SKM-1 (cell line): ENCODE results near the gene TMEM176B.

ENCODE experiments used
- DNase-seq: peaks from one replicate; lab custom pipeline; 2025; ENCODE audit not compliant: unreplicated experiment; lab: John Stamatoyannopoulos, UW

The TMEM176B gene

GRCh38 chr7:150799741-150800580 is at the start of gene TMEM176B:
Gene TMEM176B, minus strand, starts transcription at chr7:150800364. Its CDS starts 3,795 bp downstream, at chr7:150796569.
- no peak for DNase-seq

- no peak for DNase-seq
Observed at GRCh38 chr7:150849204-150849775, 49.1 kb upstream of the TMEM176B start.

- DNase-seq = no peak
Observed at GRCh38 chr7:150848561-150849115, 48.5 kb upstream of the TMEM176B start.

DNA sequence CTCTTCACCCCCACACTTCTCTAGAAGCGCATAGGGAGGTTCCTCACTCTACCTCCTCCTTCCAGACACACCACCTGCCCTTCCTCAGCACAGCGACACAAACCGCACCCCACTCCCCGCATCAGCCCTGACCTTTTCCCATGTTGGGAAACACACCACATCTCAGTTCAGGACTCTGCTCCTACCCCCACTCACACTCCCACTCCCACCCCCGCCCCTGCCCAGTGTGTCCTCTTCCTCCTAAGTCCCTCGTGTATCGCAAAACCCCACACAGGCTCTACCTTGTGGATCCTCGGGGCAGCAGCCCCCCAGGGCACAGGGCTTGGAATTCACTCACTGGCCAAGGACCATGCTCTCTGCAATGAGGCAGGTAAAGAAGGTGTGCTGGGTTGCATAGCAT is 47.9 kb upstream of the TMEM176B start:
- no peak for DNase-seq

DNA sequence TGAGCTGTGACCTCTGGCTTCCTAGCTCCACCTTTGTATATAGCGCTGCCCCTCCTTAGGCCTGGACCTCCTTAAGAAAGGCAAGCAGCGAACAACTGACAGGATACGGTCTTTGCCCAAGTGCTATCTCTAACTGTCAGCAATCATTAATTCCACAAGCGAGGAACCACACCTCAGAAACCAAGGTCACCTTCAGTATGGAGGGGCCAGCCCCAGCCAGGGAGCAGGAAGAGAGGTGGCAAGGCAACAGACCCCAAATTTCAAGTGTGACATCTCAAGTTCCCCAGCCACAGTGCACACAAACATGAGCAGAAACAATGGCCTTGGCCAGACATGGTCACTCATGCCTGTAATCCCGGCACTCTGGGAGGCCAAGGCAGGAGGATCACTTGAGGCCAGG is 47.4 kb upstream of the TMEM176B start:
- no peak for DNase-seq

GRCh38 chr7:150846291-150847115 is 46.3 kb upstream of the TMEM176B start:
- DNase-seq = no peak

GRCh38 chr7:150845421-150845861 is 45.3 kb upstream of the TMEM176B start:
- DNase-seq = no peak

DNA sequence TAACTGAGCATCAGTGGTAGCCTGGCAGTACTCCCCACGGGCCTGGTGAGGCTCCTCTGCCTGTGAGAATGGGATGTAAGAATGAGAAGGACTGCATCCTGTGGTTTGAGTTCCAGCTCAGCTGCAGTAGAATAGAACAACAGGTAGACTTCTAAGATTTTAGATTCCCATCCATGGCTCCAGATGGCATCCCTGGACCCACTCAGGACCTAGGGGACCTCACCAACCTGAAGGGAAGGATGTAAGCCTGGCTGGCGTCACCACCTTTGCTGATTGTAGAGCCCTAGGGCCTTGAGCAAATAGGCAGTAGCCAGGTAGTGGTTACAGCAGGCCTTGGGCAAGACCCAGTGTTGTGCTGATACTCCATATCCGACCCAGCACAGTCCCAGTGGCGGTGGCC is 42.6 kb upstream of the TMEM176B start:
- DNase-seq = no peak

DNA sequence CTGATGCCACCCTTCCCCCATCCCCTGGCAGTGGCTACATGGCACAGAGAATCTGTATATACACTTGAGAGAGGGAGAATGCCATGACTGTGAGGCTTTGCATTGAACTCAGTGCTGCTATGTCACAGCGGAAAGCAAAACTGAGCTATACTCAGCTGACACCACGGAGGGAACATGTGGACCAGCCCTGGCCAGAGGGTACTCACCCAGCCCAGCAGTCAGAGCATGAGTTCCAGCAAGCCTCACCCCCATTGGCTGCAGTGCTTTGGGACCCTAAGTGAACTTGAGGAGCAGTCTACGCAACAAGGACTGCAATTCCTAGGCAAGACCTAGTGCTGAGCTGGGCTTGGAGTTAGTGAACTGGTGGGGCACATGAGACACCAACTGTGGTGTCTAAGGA is 41.9 kb upstream of the TMEM176B start:
- no peak for DNase-seq

DNA sequence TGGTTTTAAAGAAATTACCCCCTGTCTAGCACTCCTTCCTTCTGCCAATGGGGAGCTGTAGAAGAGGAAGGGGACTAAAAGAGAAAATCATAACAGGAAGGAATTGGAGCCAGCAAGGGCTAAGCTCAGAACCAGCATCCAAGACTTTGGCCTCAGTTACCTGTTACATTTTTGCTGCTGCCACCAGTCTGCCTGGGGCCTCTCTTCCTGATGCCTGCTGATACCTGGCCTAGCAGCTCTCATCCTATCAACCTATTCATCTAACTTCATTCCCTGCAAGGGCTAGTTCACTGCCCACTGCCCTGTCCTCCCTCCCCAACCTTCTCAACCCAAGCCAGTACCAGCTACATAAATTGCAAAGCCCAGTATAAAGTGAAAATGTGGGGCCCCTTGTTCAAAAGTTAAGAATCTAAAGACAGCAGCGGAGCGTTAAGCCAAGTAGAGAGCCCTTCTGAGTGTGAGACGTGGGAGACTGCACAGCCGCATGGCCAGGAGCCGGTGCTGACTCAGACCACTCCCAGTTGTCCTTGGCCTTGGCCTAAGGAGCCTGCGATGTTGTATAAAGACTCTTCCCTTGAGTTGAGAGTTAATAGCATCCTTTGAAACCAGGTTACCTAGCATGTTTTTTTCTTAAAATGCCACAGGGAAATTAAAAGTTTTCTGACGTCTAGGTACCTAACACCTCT is 38.9 kb upstream of the TMEM176B start:
- no peak for DNase-seq

- no peak for DNase-seq
Observed at GRCh38 chr7:150835702-150836280, 35.6 kb upstream of the TMEM176B start.

GRCh38 chr7:150835019-150835418 is 34.9 kb upstream of the TMEM176B start:
- DNase-seq = no peak

GRCh38 chr7:150831851-150832250 is 31.7 kb upstream of the TMEM176B start:
- no peak for DNase-seq

- DNase-seq = no peak
Observed at GRCh38 chr7:150830937-150831336, 30.8 kb upstream of the TMEM176B start.

DNA sequence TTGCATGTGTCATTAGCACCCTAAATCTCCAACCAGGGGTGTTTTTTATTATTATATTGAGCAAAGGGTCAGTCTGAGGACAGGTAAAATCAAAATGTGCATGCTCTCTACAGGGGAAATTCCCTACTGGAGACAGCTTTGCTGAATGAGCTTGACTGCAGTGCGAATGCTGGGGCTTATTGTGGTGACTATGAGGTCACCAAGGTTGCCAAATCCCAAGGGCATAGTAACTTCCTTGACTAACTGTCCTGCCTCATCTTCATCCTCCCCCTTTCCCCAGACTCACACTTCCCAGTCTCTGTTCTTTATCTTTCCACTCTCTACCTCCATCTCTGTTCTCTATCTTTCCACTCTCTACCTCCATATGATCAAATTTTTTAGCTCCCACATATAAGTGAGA is 29.3 kb upstream of the TMEM176B start:
- no peak for DNase-seq

- DNase-seq = no peak
Observed at GRCh38 chr7:150828384-150828783, 28.2 kb upstream of the TMEM176B start.

GRCh38 chr7:150826061-150826849 is 26.1 kb upstream of the TMEM176B start:
- DNase-seq = no peak

- no peak for DNase-seq
Observed at GRCh38 chr7:150824379-150825177, 24.4 kb upstream of the TMEM176B start.
